MCF 10A (cell line): ENCODE measurements around the gene CBX8. TPM values are rescaled to one million over a fixed set of nuclear protein-coding genes. Genes with fewer than 3 reads are reported as not detected.

Experiments used
- BruUV-seq: library from RNA; stranded (reverse); fragments of 400-500 nt; replicated peaks from 2 replicates; lab custom pipeline; 2021; lab: Mats Ljungman, UMichigan
- CTCF ChIA-PET: fragments of 300-600 bp; sonication (Branson Sonifier 250); formaldehyde crosslinking; extraction: SDS; loops from one replicate; lab custom pipeline; 2021; ENCODE audit warnings: antibody characterized with exemption, inconsistent platforms; lab: Yijun Ruan, JAX
- POLR2A ChIA-PET: fragments of 300-600, 350-650 bp; sonication (Branson Sonifier 250); formaldehyde crosslinking; extraction: SDS; loops from one replicate; lab custom pipeline; 2020; ENCODE audit warnings: antibody characterized with exemption, inconsistent platforms; lab: Yijun Ruan, JAX
- DNase-seq: peaks from one replicate; pipeline ENCODE4 v3.0.0-alpha.2; 2018; ENCODE audit not compliant: unreplicated experiment
- H3K27ac Mint-ChIP-seq: one replicate; pipeline ENCODE4 v1.8.0; 2022; ENCODE audit warnings: mild to moderate bottlenecking, low read depth, mixed read lengths; ENCODE audit not compliant: unreplicated experiment
- H3K27me3 Mint-ChIP-seq: one replicate; pipeline ENCODE4 v1.8.0; 2022; ENCODE audit warnings: mixed read lengths; ENCODE audit not compliant: insufficient read depth, unreplicated experiment
- H3K36me3 Mint-ChIP-seq: one replicate; pipeline ENCODE4 v1.8.0; 2022; ENCODE audit warnings: mild to moderate bottlenecking, moderate library complexity, mixed read lengths; ENCODE audit not compliant: insufficient read depth, unreplicated experiment
- H3K4me1 Mint-ChIP-seq: one replicate; pipeline ENCODE4 v1.8.0; 2022; ENCODE audit warnings: mixed read lengths; ENCODE audit not compliant: insufficient read depth, unreplicated experiment
- H3K4me3 Mint-ChIP-seq: one replicate; pipeline ENCODE4 v1.8.0; 2022; ENCODE audit warnings: mild to moderate bottlenecking, moderate library complexity, mixed read lengths; ENCODE audit not compliant: unreplicated experiment
- H3K9me3 Mint-ChIP-seq: one replicate; pipeline ENCODE4 v1.8.0; 2022; ENCODE audit warnings: mixed read lengths; ENCODE audit not compliant: unreplicated experiment
- intact Hi-C: fragments of 100-400 bp; cut with micrococcal nuclease; formaldehyde crosslinking; loops from 2 replicates; pipeline ENCODE4 v1.14.1; 2022
- total RNA-seq: library from RNA; stranded (reverse); gene quantifications from 2 replicates; pipeline ENCODE4 v1.2.3, GENCODE V29; 2022
- TF ChIP-seq, protein P1 (sequence below): fragments of 200-600 bp; IDR thresholded peaks from one replicate; pipeline ENCODE4 v1.8.0; 2022; ENCODE audit warnings: antibody characterized with exemption, mild to moderate bottlenecking; ENCODE audit not compliant: unreplicated experiment

Gene CBX8
- total RNA-seq, 1 experiment from 2014 or later, result 9.4 TPM

DNA sequence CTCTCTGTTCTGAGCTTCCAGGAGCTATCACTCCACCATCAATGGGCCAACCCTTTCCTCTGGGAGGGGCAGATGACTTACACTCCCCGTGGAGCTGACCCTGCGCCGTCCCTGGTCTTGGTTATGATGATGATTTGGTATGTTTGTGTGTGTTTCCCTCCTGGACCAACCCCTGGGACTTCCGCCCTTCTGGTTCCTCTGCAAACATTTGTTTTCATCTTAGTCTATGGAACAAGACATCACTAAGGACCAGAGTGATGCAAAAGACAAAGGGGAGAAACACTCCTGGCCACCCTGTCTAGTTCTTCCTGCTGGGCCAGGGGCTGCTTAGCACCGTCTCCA is 28.7 kb upstream of the CBX8 start:
- TF ChIP-seq, protein P1, sequence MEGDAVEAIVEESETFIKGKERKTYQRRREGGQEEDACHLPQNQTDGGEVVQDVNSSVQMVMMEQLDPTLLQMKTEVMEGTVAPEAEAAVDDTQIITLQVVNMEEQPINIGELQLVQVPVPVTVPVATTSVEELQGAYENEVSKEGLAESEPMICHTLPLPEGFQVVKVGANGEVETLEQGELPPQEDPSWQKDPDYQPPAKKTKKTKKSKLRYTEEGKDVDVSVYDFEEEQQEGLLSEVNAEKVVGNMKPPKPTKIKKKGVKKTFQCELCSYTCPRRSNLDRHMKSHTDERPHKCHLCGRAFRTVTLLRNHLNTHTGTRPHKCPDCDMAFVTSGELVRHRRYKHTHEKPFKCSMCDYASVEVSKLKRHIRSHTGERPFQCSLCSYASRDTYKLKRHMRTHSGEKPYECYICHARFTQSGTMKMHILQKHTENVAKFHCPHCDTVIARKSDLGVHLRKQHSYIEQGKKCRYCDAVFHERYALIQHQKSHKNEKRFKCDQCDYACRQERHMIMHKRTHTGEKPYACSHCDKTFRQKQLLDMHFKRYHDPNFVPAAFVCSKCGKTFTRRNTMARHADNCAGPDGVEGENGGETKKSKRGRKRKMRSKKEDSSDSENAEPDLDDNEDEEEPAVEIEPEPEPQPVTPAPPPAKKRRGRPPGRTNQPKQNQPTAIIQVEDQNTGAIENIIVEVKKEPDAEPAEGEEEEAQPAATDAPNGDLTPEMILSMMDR, result no peak
- ChIA-PET CTCF (no interaction called here), POLR2A (interaction anchor here (1.6 kb wide), 1 partner anchor 11 kb away, joined by 5 read pairs; no protein-coding TSS in a partner anchor)
- H3K36me3 Mint-ChIP-seq, result no peaks in the 10 kb centered on the region
- H3K9me3 Mint-ChIP-seq, result no peaks in the 10 kb centered on the region
- H3K27ac Mint-ChIP-seq, result no peak overlapping the region
- H3K4me3 Mint-ChIP-seq, result no peak overlapping the region
- no peaks in the 10 kb centered on the region for H3K27me3 Mint-ChIP-seq
- BruUV-seq, result no TSS peak
- peaks cover 9% of the 10 kb centered on the region for H3K4me1 Mint-ChIP-seq
- DNase-seq, result no peak
- intact Hi-C loops, result no loop called here

DNA sequence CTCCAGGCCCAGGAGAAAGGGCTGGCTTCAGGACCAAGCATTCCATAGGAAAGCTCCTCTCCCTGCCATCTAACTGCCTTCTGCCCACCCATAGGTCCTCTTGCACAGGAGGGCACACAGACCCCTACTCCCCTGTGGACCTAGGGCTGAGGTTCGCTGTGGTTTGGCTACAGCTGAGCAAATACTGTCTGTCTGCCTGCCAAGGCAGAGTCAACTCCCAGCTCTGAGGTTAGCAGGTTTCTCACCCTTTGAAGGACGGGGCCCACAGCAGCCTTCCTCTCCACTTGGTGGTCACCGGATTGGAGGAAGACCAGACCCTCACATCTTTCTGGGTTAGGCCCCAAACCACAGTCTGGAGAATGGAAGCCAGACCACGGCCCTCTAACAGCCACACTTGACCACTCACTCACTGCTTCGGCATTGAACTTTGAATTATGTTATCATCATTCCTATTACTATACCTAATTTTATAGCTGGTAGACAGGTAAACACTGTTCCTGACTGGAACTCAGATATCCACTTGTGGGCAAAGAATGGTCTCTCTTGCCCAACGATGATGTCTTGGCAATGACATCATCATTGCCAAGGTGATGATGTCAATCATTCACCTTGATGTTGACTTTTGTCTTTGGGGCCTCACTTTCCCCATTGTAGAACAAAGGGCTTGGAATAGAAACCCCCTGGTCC is 28.2 kb upstream of the CBX8 start:
- Mint-ChIP-seq H3K36me3 (no peaks in the 10 kb centered on the region), H3K9me3 (no peaks in the 10 kb centered on the region), H3K4me3 (no peak overlapping the region), H3K27me3 (no peaks in the 10 kb centered on the region), H3K4me1 (peaks cover 9% of the 10 kb centered on the region), H3K27ac (no peak overlapping the region)
- intact Hi-C loops, result no loop called here
- ChIA-PET CTCF (no interaction called here), POLR2A (interaction anchor here (1.6 kb wide), 1 partner anchor 12 kb away, joined by 5 read pairs; no protein-coding TSS in a partner anchor)
- TF ChIP-seq, protein P1, result no peak
- DNase-seq, result no peak
- no TSS peak for BruUV-seq

DNA sequence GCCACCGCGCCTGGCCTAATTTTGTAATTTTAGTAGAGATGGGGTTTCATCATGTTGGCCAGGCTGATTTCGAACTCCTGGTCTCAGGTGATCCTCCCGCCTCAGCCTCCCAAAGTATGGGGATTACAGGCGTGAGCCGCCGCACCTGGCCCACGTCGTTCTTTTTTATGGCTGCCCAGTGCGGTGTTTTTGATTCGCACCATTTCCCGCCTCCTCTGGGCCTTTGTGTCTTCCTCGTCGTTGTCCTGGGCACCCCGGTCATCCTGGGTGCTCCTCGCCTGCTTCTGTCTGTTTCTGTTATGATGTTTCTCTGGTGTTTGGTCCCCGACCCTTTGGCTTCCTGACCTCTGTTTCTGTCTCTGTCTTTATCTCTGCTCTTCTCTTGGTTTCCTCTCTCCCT is 27.4 kb upstream of the CBX8 start:
- no peak for DNase-seq
- H3K36me3 Mint-ChIP-seq, result no peaks in the 10 kb centered on the region
- H3K9me3 Mint-ChIP-seq, result no peaks in the 10 kb centered on the region
- TF ChIP-seq, protein P1, result no peak
- H3K4me3 Mint-ChIP-seq, result no peak overlapping the region
- H3K27ac Mint-ChIP-seq, result no peak overlapping the region
- CTCF ChIA-PET, result interaction anchor here (1.2 kb wide), 1 partner anchor 13 kb away, joined by 3 read pairs; no protein-coding TSS in a partner anchor
- H3K4me1 Mint-ChIP-seq, result peaks cover 6% of the 10 kb centered on the region
- no TSS peak for BruUV-seq
- H3K27me3 Mint-ChIP-seq, result no peaks in the 10 kb centered on the region
- intact Hi-C loops, result no loop called here
- POLR2A ChIA-PET, result interaction anchor here (1.2 kb wide), 1 partner anchor 12 kb away, joined by 3 read pairs; no protein-coding TSS in a partner anchor

DNA sequence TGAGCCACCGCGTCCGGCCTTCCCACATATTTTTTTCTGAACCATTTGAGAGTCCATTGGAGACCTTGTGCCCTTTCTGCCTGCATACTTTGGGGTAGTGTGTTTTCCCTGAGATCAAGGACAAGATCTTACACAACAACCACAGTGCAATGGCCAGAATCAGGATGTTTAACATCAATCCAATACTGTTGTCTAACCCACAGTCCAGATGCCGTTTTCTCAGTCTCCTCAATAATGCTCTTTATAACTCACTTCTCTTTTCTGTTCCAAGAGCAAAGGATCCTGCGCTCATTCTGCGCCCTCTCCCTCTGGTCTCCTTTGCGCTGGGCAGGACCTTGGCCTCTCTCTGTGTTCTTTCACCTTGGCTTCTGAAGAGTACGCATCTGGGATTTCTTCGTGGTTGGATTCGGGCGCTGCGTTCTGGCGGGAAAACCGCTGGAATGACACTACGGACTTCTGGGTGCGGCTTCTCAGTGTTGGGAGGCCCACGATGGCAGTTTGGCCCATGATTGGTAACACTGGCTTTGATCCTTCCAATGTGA is 25.8 kb upstream of the CBX8 start:
- CTCF ChIA-PET, result interaction anchor here (1.2 to 1.4 kb wide), 2 partner anchors 12 to 14 kb away, joined by 3 to 4 read pairs; no protein-coding TSS in a partner anchor
- TF ChIP-seq, protein P1, result no peak
- intact Hi-C loops, result no loop called here
- POLR2A ChIA-PET, result interaction anchor here (1.2 kb wide), 1 partner anchor 14 kb away, joined by 3 read pairs; no protein-coding TSS in a partner anchor
- no TSS peak for BruUV-seq
- DNase-seq, result no peak
- Mint-ChIP-seq H3K4me1 (no peaks in the 10 kb centered on the region), H3K36me3 (no peaks in the 10 kb centered on the region), H3K4me3 (no peak overlapping the region), H3K27me3 (no peaks in the 10 kb centered on the region), H3K9me3 (no peaks in the 10 kb centered on the region), H3K27ac (no peak overlapping the region)
